ENCODE measurements around the gene MTMR3.

Gene MTMR3

GRCh38 chr22:29972121-29972520 lies 89.1 kb downstream of the MTMR3 start:
- no peak for DNase-seq

GRCh38 chr22:29973269-29973668 lies 90.3 kb downstream of the MTMR3 start:
- no peak for DNase-seq

DNA sequence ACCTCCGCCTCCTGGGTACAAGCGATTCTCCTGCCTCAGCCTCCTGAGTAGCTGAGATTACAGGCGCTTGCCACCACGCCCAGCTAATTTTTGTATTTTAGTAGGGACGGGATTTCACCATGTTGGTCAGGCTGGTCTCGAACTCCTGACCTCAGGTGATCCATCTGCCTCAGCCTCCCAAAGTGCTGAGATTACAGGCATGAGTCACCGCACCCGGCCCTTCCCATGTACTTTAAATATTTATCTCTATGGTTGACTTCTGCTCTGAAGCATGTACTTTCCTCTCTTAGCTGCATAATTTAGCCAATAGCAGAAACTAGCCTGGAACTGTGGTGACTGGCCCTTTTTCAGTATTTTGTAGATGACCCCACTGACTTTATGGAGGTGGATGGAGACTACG lies 90.7 kb downstream of the MTMR3 start:
- DNase-seq, result peak; percentile 36

GRCh38 chr22:29975494-29975893 lies 92.5 kb downstream of the MTMR3 start:
- DNase-seq, result no peak

GRCh38 chr22:29977107-29977506 lies 94.1 kb downstream of the MTMR3 start:
- DNase-seq, result no peak

DNA sequence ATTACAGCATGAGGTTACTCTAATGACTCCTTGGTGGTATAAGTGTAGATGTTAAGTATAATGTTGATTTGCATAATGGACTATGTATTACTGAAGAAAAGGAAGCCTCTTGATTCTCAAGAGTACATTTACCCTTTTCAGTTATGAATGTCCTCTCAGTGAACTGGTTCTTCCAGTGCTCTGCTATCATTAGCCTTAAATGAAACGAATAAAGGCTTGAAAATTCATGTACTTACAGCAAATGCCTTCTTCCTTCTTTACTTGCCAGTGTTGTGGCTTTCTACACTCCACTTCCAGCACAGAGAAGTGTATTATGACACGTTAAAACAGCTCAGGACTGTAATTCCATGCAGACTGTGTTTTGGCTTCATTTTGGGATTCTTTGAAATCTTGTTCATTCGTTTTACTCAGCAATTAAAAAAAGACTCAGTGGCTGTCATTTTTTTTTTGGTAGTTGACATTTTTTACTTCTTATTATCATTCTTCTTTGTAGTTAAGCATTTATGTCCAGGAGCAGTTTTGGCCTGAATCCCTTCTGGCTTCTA lies 96.9 kb downstream of the MTMR3 start:
- DNase-seq, result no peak

DNA sequence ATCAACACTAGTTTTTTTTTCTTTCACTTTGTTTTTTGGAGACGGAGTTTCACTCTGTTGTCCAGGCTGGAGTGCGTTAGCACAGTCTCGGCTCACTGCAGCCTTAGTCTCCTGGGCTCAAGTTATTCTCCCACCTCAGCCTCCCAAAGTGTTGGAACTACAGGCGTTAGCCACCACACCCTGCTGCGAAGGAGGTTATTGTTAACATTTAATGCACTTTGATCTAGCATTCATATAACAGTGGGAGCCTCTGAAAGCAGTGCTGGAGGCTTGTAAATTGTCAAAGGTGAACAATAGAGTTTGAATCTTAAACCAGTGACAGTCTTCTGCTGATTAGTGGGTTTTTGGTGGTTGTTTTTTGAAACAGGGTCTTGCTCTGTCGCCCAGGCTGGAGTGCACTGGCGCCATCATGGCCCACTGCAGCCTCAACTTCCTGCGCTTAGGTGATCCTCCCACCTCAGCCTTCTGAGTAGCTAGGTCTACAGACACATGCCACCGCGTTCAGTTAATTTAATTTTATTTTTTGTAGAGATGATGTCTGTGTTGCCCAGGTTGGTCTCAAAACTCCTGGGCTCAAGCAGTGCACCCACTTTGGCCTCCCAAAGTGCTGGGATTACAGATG lies 100.4 kb downstream of the MTMR3 start:
- no peak for DNase-seq

GRCh38 chr22:29985912-29986311 lies 102.9 kb downstream of the MTMR3 start:
- no peak for DNase-seq

- no peak for DNase-seq
These were observed 104.2 kb downstream of the MTMR3 start for GRCh38 chr22:29987137-29987536.

- DNase-seq, result peak; percentile 22
These were observed 105.7 kb downstream of the MTMR3 start for GRCh38 chr22:29988719-29989118.

DNA sequence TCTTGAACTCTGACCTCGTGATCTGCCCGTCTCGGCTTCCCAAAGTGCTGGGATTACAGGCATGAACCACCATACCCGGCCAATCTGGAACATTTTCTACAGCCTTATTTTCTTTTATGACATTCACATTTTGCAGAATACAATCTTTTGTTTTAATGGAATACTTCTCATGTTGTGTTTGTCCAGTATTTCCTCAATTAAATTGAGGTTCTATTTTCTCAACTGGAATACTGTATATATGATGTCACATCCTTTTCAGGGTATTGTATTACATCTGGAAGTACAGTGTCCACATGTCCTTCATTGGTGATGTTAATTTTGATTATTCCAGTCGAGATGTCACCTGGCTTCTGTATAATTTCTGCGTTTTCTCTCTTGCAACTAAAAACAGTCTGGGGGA lies 106.5 kb downstream of the MTMR3 start:
- no peak for DNase-seq

DNA sequence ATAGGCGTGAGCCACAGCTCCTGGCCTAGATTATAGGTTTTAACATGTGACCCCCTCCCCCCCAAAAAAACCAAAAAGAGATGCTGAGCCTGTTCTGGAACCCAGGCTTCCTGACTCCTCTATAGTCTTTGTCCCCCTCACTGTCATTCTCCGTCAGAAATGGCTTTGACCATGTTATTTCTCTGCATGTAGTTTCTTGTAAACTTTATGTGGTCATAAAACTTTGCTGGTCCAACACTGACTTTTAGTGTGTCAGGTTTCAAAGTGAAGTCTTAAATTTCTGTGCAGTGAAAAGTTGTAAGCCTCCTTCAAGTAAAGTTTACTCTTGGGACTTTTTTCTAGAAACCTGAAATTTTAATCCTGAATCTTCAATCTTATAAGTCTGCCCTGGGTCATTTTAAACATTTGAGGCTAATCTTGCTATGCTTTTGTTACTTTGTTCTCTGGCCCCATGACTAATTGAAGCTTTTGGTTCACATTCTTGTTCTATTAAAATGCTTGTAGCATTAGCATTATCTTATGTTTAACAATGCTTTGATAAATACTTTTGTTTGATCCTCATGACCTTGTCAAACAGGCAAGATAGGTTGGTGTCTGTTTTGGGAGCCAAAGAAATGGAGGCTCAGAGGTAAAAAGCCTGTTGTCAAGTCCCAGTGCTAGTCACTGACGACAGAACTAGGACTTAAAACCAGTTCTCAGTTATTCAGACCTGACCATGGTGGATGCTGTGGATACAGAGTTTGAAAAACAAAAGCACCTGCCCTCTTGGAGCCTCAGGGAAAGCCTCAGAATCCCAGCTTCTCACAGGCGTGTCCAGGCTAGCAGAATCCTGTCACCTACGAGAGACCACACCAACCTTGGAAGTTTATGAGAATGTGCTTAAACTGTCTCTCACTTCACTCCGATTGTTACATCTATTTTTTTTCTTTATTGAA lies 109.6 kb downstream of the MTMR3 start:
- no peak for DNase-seq

DNA sequence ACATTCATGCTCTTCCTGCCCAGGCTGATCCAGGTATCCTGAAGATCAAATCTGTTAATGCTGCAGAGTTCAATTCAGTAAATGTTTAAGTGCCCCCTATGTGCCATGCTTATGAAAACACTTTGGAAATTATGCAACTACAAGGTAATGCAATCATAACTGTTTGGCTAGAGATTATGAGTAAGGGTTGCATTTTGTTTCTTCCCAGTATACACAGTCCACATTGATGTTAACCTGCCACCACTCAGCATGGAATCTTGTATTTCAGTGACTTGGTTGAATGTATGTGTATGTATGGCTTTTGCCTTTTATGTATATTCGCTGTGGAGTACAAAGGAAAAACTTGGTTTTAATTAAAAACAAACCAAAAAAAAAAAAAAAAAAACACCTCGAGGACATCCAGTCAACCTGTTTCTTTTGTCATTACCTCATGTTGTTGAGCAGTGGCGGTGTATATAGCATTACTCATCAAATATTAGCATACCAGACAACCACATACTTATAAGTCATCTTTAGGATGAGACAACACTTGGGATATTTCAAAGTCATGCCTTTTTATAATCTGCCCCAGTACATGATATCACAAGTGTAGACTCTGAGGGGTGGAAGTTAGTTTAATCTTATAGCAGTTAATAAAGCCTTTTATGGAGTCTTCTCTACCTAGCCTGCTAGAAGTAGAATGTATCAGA lies 111.2 kb downstream of the MTMR3 start:
- peak; percentile 90 for DNase-seq

- DNase-seq, result no peak
These were observed 112.0 kb downstream of the MTMR3 start for GRCh38 chr22:29994943-29995342.

- DNase-seq, result no peak
These were observed 114.1 kb downstream of the MTMR3 start for GRCh38 chr22:29997107-29997506.

GRCh38 chr22:29997516-29997915 lies 114.5 kb downstream of the MTMR3 start:
- no peak for DNase-seq

GRCh38 chr22:29998627-29999384 lies 115.8 kb downstream of the MTMR3 start:
- DNase-seq, result no peak

GRCh38 chr22:30000566-30000965 lies 117.6 kb downstream of the MTMR3 start:
- no peak for DNase-seq

DNA sequence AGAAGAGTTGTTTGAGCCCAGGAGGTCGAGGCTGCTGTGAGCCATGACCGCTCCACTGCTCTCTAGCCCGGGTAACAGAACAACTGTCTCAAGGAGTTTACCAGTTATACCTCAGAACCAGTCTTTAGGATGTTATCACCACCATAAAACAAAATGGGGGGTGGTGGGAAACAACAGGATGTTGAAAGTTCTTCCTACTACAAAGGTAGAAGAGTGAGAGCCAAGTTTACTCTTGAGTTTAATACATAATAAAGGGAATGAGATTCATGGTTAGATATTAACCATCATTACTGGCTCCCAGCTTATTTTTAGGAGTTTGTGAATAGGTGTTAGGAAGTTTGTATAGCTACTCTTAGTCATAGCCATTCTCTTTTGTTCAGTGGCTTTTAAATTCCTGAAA lies 118.5 kb downstream of the MTMR3 start:
- DNase-seq, result no peak

DNA sequence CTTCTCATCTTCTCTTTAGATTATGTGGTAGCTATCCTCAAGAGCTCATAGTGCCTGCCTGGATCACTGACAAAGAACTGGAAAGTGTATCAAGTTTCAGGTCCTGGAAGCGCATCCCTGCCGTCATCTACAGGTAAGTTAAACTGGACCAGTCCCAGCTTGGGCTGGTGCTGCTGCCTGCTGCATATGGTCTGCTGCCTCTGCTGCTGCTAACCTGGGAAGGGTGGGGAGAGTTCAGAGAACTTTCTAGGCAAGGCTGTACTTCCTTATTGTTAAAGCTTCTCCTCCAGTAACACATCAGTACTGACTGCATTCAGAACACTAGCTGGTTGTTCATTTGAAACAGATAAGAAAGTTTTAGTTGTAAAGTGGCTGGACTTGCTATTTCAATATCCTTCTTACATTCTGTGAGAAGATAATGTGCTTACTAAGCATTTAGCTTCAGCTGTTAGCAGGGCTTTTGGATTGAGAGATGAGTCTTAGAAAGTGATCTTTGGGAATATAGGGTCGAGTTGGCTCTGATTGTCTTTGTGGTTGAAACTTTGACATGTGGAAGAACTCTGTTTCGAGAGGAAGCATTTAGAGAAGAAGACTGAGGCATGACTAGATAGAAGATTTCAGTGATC lies 120.0 kb downstream of the MTMR3 start:
- no peak for DNase-seq

GRCh38 chr22:30004101-30004500 lies 121.1 kb downstream of the MTMR3 start:
- DNase-seq, result no peak

GRCh38 chr22:30004694-30005093 lies 121.7 kb downstream of the MTMR3 start:
- no peak for DNase-seq
